Measurements from ENCODE around the gene HOXD11.

The HOXD11 gene

DNA sequence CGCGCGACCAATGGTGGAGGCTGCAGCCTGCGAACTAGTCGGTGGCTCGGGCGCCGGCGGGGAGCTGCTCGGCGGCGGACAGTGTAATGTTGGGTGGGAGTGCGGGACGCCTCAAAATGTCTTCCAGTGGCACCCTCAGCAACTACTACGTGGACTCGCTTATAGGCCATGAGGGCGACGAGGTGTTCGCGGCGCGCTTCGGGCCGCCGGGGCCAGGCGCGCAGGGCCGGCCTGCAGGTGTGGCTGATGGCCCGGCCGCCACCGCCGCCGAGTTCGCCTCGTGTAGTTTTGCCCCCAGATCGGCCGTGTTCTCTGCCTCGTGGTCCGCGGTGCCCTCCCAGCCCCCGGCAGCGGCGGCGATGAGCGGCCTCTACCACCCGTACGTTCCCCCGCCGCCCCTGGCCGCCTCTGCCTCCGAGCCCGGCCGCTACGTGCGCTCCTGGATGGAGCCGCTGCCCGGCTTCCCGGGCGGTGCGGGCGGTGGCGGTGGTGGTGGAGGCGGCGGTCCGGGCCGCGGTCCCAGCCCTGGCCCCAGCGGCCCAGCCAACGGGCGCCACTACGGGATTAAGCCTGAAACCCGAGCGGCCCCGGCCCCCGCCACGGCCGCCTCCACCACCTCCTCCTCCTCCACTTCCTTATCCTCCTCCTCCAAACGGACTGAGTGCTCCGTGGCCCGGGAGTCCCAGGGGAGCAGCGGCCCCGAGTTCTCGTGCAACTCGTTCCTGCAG lies 15.8 kb downstream of the HOXD11 start, which contains the start of gene HOXD9:
Gene HOXD9 (plus strand): TSS at position 37 of the 728 bp plus-strand sequence. CDS start 50 bp downstream, at position 87.
- DNase-seq: no peak

DNA sequence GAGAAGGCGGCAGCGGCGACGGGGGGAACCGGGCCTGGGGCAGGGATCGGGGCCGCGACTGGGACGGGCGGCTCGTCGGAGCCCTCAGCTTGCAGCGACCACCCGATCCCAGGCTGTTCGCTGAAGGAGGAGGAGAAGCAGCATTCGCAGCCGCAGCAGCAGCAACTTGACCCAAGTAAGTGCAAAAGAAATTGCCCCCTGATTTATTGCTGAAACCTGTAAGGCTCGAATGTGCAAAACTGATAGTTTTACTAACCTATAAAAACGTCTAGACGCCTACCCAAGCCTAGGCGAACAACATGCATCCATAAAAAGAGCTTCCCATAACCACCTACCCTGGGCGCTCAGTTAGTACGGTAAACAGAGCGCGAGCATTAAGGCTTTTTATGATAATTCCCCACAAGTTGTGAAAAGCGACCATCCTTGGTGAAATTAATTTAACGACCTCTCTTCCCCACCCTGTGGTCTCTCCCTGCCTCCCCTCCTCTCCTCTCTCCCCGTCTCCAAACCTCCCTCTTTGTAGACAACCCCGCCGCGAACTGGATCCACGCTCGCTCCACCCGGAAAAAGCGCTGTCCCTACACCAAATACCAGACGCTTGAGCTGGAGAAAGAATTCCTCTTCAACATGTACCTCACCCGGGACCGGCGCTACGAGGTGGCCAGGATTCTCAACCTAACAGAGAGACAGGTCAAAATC lies 16.5 kb downstream of the HOXD11 start:
- no peak for DNase-seq

DNA sequence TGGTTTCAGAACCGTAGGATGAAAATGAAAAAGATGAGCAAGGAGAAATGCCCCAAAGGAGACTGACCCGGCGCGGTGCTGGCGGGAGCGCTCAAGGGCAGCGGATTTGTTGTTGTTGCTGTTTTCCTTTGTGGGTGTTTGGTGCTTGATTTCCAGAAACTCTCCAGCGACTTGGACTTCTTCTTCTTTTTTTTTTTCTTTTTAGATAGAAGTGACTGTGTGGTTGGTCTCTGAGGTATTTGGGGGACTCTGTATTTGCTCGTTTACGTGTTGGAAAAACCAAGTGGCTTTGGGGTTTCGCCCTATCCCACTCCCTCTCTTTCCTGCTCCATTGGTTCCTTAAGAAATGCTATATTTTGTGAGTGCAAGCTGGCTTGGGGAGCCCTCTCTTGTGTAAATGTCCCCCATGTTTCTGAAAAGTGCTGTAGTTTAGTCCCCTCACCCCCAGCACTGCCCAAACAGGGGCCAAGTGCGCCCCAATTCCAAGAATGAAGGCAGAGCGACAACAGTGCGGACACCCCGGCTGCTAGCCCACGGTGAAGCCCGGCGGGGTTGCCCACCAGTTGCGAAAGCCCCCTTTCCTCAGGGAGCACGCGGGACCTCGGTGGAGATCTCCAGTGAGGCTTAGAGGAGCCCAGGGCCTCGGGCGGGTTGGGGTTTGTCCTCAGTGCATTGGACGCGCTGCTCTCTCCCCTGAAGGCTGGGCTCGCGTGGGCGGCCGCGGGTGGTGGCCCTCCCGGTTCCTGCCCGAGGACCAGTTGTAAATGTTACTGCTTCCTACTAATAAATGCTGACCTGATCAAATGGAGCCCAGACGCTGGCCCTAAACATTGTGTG lies 17.2 kb downstream of the HOXD11 start:
- no peak for DNase-seq

DNA sequence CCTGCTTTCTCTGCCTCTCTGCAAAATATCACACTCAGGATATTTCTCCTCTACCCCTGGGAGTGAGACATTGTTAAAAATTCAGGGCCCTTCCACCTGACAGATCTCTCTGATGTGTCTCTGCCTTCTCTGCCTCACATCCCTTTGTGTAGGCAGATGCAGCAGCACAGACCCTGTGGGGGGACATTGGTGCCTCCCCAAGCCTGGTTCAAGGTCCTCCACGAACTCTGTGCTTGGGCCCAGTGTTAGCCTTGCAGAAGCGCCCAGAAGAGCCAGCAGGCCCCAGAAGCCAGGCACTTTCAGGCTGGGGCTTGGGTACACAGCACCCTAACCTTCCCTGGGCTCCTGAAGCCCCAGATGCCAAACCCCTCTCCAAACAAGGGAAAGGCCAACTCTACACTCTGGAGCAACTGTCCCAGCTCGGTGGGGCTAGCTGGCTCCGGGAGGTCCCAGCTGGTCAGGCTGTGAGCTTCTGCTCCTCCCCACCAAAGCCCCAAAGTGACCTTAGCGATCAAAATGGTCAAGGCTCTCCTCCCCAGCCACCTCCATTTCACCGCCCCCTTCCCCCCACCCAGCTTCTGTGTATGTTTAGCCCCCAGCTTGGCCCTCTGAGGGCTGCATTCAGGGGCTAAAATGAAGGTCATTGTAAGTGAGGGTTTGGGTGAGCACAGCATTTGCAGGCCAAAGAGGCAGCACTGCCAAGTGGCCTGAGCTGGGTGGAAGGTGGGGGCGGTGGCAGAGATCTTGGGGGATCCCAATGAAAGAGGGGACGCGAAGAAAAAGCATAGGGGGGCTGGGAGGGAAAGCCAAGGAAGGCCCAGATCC lies 18.1 kb downstream of the HOXD11 start:
- DNase-seq: no peak

DNA sequence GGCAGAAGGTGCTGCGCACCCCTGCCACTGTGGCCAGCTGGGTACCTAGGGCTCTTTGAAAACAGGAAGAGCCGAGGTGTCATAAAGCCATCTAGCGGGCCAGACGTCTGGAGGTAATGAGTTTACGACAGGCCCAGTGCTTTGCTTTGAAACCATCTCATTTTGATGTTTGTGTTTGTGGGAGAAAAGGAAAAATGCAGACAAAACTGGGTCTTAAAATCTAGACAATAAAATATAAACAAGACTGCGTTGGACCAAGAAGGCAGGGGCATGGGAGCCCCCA lies 18.6 kb downstream of the HOXD11 start:
- no peak for DNase-seq

DNA sequence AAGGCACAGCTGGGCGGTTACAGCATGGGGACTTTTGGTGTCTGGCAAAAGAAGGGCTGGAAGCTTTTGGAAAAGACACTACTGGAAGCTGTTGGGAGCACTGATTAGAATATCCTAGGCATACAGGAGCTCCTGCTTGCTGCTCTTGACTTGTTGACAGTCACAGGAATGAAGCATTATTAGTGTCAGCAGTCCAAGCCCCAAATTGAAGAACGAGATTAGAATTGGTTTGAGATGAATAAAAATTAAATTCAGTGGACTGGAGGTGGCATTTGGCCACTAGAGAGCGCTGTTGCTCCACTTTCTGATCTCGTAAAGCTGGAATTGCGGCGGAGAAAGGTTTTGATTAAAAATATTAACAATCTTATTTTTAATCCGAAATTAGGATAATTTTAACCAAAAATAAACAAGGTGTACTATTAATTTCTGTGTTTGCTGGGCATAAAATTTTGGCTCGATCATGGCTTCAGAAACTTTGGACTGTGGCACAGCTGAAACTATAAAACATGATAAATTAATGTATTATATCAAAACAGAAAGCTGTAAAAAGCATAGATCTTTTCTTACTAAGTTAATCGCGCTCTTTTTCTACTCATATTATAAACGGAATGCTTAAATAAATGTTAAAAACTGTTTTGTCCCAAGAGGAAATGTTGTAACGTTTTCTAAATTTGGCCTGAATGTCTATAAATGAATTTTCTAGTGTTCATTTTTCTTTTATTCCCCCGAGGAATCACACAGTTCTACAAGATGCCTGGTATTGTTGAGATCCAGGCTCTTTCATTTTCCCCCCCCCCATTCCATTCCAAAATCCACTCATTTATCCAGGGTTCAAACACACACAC lies 20.1 kb downstream of the HOXD11 start:
- peak; percentile 47 for DNase-seq

DNA sequence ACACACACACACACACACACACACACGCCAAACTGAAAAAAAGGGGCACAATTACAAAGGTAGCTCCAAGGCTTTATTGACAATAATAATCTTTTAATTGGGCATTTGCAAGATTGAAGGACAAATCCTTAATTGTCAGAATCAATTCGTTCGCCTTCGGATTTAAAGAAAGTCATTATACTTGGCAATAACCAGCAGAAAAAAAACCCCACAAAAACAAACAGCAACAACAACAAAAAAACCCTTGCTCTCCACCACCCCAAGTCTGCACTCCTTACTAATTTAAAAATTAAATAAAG lies 20.6 kb downstream of the HOXD11 start:
- DNase-seq: no peak

DNA sequence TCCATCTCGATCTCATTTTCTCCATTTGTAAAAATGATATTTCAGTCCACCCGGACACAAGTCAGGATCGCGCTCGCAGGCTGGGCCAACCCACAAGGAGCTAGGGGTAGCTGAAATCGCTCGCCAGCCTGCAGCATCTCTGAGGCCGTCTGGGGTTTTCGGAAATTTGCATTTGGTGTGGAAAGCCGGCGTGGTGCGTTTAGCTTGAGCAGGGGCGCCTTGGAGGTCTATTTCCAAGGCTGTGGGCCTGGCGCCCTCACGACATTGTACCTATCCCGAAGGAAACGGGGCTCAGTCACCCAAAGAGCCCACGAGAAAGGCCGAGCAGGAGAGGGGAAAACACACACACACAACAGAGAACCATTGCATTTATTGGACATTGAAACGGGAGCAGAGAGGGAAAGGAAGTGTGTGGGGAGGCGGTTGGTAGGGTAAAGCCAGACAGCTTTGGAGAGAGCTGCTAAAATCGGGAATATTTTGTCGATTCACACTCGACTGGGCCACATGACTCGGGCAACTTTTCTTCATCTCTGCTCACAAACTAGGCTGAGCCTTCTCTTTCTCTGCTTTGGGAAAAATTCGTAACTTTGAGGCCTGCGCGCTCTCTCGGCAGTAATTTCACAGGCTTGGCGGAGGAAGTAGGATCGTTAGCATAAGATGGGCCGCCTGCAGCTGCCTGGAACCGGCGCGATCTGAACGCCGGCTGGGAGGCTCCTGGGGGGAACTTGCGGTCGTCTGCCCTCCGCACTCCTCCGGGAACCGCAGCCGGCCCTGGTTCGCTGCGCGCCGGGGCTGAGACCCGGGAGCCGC lies 21.3 kb downstream of the HOXD11 start:
- DNase-seq: no peak

DNA sequence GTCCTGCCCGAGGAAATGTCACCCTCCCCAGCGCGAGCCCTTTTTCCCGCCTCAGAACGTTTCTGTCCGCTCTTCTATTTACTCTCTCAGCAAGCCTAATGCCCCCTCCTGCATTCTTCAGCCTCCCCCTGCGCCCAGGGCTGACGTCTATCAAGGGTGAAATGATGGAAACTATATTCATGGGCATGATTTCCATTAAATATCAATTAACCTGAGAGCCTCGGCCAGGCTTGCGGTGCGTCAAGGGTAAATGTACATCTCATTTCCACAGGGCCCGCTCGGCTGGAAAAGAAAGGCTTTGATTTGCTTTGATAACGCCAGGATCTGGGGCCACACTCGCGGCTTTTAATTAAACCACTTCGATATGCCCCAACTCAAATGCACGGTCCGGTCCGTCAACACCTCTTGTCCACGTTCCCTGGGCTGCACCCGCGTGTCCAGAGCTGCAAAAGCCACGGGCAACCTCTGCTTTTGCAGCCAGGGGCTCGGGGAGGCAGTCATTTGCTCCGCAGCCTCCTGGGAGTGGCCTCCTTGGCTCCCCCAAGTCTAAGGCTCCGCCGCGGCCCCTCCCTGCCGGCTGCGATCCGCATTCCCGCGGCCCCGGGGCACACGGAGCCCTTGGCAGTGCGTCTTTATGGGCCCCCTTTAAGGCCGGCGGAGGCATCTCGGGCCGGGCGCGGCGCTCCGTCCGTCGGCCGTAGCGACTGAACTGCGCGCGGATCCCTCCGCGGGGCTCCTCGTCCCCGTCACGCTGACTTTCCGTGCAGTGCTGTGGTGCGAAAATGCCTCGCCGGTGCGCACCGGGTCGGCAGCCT lies 22.1 kb downstream of the HOXD11 start, which contains the start of gene HOXD8:
Gene HOXD8 (plus strand): TSS at position 724 of the 815 bp plus-strand sequence. CDS start 662 bp downstream, outside the sequence.
- DNase-seq: no peak

DNA sequence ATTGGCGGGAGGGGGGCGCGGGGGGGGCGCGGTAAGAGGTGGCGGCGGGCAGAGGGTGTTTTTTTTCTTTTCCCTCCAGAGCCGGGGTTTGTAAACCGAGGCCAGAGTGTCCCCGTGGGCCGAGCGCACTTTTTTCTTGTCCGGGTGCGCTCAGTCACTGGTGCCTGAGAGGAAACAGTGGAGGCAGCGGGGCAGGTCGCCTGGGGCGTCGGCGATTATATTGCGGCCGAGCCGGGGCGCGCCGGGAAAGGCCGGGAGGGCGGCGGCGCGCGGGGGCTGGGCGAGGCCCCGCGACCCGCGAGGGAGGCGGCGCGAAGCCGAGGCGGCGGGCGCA lies 22.7 kb downstream of the HOXD11 start:
- no peak for DNase-seq

DNA sequence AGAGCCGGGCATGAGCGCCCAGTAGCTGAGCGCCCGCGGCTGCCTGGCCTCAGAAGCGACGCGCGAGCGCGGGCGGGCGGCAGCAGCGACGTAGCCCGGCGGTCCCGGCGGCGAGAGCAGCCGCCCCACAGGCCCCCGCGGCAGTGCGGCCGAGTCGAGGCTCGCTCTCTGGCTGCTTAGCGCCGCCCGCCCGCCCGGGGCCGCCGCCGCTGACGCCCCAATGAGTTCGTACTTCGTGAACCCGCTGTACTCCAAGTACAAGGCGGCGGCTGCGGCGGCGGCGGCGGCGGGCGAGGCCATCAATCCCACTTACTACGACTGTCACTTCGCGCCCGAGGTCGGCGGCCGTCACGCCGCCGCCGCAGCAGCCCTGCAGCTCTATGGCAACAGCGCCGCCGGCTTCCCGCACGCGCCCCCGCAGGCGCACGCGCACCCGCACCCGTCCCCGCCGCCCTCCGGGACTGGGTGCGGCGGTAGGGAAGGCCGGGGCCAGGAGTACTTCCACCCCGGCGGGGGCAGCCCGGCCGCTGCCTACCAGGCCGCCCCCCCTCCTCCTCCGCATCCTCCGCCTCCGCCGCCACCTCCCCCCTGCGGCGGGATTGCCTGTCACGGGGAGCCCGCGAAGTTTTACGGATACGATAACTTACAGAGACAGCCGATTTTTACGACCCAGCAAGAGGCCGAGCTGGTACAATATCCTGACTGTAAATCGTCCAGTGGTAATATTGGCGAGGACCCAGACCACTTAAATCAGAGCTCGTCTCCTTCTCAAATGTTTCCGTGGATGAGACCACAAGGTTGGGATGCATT lies 23.3 kb downstream of the HOXD11 start:
- DNase-seq: no peak

DNA sequence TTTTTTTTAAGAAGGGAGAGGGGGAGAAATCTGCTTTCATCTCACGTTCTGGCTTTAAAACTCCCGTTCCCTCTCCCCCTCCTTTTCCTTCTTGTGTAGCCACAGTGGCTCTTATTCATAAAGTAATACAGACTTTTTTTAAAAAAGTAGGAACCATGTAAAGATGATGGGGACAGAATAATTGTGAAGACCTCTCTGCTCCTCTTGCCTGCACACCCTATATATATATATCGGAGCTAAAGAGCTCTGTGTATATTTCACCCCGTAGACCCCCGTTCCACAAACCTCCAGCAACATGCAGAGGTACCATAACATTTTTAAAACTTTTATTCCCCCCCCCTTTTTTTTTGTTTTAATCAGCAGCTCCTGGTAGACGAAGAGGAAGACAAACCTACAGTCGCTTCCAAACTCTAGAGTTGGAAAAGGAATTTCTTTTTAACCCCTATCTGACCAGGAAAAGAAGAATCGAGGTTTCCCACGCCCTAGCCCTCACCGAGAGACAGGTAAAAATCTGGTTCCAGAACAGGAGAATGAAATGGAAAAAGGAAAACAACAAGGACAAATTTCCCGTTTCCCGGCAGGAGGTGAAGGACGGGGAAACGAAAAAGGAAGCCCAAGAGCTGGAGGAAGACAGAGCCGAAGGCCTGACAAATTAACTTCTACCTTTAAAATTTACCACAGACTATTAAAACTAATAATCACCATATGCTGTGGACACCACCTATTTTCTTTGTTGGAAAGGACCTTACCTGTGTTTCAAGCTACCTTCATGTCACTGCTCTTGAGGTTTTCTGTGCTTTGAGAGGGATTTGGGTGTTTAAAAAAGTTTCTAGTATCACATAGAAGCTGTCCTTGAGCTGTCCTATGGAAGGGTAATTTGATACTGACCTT lies 24.1 kb downstream of the HOXD11 start:
- DNase-seq: no peak

DNA sequence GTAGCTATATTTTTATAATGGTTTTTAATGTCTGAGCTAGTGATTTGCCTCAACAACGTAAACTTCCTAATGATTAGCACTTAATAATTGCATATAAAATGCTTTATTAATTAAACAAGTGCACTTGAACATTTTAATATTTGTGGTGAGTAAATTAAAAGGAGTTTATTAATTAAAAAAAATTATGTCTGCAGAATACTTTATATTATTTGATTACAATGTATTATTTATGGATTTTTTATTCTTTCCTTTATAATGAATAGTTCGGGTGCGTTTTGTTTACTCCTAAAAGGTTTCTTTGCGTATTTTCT lies 24.7 kb downstream of the HOXD11 start:
- no peak for DNase-seq

DNA sequence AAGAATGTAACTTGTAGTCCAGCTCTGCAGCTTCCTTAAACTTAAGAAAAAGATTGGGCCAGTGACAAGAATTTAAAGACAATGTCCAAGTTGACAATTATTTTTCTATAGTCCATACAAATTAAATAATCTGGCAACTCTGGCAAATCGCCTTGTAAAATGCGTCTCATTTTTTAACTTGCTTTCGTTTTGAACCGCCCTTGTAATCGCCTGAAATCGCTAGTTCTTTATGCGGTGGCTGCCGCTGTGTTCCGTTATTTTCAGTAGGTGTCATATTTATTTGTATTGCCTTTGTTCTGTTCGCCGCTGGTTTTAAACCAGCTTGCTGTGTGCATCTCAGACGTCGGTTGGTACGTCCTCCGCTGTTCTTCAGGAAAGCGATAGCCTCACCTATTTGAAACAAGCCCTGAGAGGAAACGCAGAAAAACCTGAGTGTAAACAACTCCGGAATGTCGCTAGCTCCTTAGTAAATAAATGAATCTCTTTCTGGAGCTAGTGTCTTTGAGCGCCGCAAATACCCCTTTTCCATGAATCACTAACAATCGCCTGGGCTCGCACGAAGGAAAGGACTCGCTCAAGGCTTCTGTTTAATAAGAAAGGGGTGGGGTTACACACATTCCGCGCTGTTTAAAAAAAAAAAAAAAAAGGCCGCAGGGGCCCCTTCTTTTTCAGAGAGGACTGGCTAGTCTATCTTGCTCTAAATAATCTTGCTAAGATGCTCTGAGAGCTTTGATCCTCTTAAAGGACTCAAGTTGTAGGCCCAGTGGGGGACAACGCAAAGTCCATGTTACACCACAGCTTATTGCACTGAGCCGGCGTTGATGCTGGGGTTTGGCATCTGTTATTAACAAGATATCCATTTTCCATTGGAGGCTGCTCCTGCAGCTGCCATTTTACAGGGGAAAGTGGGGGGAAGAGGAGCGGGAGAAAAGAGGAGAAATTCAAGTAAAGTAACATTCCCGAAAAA lies 25.4 kb downstream of the HOXD11 start:
- no peak for DNase-seq

DNA sequence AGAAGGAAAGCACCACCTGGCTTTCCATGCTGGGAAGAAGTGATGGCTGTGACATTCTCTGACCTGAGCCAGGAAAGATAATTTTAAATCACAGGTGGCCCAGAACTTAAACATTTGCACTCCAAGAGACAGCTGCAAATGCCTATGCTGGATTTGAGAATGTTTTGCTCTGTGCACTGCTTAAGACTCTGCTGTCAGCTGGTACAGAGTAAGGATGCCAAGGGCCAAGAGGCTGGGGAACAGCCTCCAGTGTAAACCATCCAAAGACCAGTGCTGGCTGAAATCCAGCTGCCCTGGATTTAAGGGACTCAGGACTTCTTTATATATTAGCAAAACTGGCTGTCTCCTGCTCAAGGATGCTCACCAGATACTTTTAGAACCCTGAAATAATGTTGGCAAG lies 26.3 kb downstream of the HOXD11 start:
- DNase-seq: peak; percentile 1

DNA sequence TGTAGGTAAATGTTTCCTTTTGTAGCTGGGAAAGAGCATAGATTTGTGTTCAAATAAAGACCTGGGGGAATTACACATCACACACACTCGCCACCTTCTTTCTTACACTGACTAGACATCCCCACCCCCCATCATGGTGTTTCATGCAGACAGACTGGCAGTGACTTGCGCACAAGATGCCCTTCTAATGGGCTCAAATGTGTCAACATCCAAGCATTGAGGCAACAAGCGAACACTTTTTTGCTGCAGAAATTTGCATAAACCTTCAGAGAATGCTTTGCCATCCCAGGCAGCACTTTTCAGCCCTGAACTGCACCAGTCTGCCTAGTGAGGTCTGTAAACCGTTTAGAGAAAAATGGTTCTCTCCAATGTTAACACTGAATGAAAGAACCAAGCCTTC lies 27.0 kb downstream of the HOXD11 start:
- no peak for DNase-seq

DNA sequence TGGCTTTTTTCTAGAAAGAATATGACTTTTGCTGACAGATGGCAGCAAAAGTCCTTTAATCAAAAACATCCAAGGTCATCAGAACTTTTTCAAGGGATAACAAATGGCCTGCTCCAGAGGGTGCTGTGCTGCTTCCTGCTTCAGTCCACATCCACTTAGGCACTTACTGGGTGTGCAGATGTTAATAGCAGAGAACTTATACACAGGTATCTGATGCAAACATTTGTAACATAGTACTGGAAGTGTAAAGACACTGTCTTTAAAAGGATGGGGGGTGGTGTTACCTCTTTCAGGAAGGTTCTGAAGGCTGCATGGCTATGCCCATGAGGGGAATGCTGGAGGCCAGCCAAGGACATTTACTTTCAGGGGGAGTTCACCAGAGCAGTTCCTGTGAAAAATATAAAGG lies 28.0 kb downstream of the HOXD11 start:
- DNase-seq: peak; percentile 51

Data from NCI-H69 (cell line).